Right forelimb (tissue), 1 donor: Measurements from ENCODE around the gene ABLIM3.

Experiments
- DNase-seq: peaks from one replicate; pipeline ENCODE4 v3.0.0-alpha.2; 2018

ABLIM3 gene

DNA sequence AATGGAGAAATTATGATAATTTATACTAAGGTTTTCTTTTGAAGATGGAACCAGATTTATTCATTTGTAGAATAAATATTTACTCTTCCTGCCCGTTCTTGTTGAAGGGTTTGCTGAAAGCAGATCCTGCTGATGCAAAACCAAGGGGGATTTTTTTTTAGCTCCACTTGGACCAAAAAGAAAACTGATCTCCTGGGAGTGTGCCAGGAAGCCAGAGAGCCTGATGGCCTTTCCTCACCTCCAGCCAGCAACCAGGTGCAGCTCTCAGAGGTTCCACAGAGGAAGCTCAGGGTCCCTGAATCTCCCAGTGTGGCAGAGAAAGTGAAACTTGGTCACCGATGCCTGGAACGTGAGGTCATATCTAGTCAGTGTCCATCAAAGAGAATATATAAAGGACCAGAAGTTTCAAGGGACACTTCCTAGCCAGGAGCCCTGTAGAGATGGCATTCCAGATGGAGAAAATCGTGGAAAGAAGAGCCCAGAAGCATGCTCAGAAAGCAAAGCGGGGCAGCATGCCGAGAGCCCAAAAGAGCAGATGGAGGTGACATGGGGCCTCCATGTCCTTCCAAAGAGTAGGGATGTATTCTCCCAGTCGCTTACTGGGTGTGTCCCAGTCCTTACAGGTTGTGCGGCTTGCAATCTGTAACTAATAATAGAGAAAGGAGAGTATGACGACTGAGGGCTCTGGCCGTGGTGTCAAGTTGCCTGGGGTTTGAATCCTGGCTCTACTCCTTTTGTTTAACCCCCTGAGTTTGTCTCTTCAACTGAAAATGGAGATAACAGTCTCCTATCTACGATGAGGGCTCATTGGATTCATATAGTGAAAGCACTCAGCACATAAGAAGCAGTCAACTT lies 142.6 kb downstream of the ABLIM3 start:
- no peak for DNase-seq

DNA sequence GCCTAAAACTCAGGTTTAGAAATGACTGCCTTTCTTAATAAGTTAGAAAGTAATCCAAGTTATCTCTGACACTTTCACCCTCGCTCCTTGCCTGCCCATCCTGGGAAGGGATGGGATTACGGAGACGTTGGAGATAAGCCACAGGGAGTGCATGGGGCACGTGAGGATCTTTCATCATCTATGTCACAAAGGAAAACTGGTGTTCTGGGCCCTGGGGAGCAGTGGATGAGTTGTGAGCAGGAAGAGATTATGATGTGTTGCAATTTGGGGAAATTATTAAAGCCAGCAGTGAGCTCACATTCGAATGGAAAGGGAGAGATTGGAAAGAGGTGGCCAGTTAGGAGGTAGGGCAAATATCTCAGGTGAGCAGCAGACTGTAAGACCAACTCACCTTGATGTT lies 143.2 kb downstream of the ABLIM3 start:
- no peak for DNase-seq

DNA sequence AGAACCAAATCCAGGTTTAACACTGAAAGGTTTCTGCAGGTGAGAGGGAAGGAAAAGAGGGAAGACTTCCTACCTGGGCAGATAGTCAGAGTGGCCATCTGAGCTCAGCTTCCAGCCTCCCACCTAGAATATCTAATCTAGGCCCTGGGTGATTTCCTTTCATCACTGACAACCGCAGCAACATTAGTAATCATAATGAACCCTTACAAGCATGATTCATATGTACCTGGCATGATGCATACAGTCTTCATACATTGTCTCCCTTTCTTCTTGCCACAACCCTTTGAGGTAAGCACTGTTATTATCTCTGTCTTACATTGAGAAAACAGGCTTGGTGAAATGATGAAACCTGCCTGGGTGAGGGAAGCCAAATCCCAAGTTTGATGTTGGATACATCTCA lies 143.9 kb downstream of the ABLIM3 start:
- no peak for DNase-seq

DNA sequence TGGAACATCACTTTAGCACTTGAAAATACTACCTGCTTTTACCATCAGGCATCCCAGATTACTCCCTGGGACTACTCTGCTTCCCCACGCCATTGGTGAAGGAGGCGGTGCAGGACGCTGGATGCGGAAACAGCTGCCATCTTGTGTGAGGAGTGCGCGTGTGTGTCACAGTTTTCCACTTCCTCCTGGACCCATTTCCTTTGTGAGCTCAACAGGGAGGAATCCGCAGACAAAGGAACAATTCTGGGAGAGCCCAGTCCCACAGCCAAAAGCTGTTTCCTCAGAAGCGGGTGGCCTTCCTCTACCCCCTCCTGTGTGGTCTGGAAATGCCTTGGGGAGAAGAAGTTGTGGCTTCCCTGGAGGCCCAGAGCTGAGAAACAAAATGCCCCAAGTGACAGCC lies 147.1 kb downstream of the ABLIM3 start:
- DNase-seq, result no peak

DNA sequence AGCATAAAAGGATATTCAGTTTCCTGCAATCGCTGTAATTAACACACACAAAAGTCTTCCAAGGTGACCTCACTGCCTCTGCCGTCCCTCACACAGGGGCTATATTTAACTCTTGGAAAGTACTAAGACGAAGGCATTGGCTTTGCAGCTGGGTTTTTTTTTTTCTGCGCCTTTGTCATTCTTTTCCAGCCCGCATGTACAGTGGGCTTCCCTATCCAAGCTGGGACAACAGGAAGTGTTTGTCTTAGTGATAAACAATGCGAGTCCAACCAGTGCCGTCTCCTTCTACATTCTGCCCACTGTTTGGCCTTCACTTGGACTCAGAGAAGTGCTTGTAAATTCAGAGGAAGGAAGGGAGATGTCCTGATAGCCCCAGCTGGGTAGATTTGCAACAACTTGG lies 148.0 kb downstream of the ABLIM3 start:
- DNase-seq, result no peak

DNA sequence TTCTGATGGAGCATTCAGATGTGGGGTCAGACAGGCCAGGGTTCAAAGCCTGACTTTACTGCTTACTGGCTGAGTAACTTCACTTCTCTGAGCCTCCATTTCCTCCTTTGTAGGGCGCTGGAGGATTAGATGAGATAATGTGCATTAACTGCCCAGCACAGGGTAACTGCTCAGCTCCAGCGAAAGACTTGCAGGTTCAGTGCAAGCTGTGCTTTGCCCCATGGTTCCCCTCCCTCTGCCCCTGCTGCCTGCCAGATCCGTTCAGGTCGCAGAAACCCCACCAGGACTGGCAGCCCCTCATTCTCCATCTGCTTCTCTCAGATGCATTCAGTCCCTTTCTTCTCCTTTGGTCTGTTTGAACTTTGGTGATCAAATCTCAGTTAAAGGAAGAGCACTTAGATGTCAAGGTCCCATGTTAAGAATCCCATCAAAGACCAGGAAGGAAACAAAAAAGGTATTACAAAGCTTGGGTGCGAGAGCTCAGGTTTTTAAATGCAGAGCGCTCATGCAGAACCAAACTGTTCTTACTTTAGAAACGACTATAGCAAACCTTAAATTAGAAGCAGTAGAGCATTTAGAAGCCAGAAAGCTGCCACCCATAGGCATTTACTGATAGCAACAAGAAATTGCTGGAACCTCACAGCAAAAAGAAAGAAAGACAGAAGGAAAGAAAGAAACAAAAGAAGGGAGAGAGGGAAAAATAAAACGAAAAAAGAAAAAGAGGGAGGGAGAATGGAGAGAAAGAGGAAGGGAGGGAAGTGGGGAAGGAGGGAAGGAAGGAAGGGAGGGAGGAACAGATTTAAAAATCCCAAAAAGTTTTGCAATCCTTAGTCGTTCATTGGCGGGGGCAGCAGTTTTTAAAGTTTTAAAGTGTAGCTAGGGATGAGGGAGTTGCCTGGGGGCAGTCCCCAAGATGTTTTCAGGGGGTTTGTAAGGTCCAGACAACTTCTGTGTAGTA lies 153.9 kb downstream of the ABLIM3 start:
- no peak for DNase-seq

DNA sequence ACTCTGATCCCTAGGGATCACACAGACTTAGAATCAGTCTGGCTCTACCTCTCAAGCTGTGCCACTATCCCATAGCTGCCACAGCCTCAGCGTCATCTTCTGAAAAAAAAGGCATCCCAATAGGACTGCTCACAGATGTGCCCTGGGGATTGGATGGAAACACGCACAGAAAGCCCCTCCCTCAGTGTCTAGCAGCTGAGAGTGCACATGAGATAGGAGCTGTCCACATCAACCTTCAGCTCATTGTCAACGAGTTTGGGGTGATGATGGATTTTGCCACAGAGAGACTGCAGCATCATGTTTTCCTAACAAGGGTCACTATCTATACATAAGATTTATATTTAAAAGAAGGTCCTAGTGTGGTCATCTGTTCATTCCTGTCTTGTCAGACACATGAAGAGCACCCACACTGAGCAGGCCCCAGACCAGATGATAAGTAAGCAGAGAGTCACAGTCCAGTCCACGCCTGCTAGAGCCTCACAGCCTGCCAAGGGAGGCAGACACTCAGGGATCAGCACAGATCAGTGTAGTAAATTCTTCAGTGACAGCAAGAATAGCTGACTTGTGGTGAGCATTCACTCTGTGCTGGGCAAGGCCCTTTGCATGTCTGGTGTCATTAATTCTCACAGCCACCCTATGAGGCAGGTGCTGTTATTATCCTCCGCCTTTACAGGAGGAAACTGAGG lies 156.2 kb downstream of the ABLIM3 start:
- DNase-seq, result no peak

DNA sequence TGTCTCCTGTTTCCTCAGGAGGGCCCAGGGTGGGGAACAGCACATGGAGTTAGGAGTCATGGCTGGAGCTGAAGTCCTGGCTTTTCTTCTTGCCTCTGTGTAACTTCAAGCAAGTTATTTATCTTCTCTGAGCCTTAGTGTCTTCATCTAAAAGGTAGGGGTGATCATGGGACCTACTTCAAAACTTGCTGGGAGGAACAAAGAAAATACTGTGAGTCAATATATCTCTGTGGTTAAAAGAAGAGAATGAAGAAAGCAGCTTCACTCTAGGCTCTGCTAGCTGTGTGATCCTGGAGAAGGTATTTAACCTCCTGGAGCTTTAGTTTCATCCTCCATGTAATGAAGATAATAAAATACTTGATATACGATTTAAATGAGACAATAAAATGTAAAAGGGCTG lies 156.9 kb downstream of the ABLIM3 start:
- no peak for DNase-seq

DNA sequence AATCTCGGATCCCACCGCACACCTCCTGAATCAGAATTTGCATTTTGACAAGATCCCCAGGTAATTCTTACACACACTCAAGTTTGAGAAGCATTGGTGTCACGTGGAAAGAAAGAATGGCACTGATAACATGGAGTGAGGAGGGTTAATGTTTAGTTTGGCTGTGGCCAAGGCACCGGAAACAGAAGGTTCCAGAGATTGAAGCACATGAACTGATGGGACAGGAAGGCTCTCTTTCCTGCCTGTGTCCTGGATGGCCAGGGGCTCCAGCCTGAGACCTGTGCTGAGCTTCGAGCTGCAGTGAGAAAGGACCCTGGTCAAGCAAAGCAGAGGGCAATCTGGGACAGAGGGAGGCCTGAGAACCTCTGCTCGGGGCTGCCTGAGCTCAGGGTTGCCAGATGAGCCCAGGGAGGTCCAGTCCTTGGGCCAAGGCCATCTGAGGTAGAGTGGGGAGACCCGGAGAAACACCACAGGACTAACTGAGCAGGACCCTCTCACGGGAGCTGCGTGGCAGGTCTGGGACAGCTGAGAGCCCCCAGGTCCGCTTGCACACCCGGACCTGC lies 157.6 kb downstream of the ABLIM3 start:
- DNase-seq, result no peak

DNA sequence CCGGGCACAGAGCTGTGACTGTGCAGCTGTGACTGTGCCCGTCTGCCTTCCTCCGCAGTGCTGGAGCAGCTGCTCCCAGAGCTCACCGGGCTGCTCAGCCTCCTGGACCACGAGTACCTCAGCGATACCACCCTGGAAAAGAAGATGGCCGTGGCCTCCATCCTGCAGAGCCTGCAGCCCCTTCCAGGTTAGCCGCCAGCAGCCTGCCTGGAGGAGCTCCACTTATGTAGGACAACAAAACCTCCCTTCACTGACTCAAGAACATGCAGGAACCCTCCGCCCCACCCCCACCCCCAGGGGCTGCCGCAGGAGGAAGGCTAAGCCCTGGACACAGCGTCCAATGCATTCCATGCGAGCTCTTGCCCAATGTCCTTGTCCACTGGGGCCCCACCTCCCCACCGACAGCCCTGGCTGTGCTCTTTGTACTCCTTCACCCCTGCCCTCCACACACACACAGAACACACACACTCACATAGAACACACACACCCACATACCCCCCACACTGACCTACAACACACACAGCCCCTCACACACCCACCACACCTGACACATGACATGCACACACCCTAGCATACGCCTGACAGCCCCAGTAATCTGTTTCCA lies 158.3 kb downstream of the ABLIM3 start:
- no peak for DNase-seq

DNA sequence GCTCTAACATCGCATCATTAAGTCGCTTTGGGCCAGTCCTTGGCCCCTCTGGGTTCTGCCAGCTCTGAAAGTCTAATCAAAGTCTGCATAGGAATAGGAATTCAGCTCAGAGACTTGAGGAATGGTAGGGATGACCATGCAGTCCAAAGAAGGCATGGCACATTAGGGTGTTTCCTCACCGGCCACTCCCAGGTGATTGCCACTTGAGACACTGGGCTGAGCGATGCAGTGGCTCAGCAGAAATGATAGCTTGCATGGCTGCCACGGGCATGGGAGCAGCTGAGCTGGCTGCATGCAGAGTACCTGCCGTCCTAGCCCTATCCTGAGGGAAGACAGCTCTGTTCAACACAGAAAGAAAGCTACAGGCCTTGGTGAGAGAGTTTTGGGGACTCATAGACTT lies 159.1 kb downstream of the ABLIM3 start:
- DNase-seq, result no peak

DNA sequence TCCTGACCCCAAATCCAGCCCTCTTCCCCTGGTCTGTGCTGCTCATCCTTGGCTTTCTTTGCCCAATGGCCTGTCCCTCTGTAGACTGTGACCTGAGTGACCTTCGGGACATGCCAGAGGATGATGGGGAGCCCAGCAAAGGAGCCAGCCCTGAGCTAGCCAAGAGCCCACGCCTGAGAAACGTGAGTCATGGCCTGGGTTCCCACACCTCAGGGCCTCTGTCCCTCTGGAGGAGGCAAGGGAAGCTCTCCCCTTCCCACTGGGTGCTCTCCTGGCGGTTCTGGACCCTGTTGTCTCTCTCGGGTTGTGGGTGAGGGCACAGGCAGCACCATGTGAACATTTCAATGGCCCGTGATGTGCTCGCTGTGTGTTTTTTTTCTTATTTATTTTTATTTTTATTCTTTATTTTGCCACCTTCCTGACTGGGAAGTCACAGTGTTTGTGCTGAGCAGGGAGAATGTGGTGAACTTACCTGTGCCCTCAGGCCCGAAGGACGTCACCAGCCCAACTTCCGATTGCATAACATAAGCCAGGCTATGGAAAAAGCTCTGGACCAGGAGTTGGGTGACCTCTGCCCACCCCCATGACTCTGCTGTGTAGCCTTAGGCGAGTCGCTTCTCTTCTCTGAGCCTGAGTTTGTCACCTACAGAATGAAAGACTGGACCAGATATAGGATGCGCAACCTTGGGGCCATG lies 159.9 kb downstream of the ABLIM3 start:
- no peak for DNase-seq

DNA sequence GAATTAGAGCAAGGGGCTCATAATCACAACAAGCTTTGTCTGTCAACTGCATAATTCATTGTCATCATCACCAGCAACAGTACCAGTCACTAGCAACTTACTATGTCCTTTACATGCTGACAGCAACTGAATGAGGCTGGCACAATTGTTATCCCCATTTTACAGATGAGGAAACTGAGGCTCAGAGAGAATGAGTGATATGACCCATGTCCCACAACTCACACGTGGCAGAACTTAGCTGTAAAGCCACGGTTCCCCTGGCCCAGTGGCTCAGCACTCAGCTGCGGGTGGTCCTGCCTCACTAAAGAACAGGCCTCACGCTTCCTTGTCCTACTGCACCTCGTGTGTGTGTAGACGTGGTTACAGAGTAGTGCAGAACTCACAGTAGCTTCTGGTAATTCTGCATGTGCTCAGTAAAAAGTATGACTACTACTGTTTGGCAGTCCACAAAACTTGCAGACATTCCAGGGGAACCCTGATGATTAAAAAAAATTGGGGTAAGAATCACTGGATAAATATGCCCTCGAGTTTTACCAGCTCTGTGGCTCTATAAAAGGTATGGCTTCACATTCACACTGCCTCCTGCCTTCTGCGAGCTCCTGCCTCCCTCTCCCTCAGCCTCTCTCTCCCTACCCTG lies 160.6 kb downstream of the ABLIM3 start:
- DNase-seq, result no peak

DNA sequence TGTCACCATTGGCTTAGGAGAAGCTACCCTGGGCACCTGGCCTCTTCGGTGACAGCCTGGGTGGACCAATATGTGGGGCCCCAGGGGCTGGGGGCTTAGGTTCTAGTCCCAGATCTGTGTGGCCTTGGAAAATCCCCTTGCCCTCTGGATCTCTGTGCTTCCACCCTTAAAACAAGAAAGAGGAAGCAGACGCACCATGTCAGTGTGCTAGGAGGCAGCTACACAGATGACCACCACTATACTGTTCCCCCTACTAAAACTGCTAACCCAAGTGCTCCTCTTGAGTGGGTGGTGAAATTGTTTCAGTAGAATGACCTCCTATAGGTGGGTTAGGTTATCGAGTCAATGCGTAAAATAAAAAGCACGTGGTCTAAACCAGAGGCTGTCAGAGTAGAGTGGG lies 161.3 kb downstream of the ABLIM3 start:
- no peak for DNase-seq

DNA sequence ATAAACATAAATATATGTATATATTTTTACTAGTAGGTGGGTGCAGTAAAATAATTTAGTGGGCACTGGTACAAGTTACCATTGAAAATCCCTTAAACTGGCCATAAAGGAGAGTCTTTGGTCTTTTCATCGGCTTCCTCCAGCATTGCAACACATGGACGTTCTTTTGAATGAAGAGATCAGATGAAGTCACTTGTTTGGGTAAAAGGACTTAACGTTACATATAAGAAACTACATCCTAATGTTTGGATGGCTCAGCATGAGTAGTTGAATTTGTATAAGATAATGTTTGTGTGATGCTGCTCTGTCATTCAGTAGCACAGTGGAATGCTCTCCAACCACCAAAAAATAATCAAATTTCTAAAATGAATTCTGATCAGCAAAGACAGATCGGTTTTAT lies 161.9 kb downstream of the ABLIM3 start:
- no peak for DNase-seq

DNA sequence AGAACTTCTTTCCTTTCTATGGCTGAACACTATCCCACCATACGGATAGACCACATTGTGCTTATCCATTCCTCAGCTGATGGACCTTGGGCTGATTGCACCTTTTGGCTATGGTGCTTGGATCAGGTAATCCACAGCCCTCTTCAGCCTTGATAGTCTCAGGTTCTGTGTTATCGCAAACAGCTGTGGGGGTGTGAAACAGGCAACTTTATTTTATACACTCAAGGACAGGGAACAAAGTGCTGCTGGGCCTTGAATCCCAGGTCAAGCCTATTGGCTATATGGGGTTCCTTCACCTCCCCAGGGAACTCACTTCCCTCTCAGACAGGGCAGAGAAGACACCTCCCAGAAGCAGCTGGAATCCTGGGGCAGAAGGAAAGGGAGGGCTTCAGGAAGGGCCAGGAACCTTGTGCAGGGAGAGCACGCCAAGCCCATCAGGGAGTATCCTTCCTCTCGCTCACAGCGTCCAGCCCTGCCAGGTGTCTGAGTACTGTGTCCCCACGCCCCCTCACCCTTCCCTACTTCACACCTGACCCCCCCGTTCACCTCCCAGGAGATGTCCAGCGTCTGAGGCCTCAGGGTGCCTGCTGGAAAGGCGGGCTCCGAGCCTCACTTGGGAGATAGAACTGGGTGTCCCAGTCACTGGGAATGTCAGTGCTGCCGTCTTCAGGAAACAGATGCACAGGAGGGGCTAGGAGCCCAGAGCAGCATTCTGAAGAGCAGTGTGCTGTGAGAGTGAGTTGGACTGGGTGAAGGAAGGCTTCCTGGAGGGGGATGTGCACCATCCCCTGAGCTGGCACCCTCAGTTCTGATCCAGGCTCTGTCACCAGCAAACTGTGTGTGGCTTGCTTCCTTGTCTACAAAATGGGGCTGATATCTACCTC lies 163.1 kb downstream of the ABLIM3 start:
- no peak for DNase-seq

DNA sequence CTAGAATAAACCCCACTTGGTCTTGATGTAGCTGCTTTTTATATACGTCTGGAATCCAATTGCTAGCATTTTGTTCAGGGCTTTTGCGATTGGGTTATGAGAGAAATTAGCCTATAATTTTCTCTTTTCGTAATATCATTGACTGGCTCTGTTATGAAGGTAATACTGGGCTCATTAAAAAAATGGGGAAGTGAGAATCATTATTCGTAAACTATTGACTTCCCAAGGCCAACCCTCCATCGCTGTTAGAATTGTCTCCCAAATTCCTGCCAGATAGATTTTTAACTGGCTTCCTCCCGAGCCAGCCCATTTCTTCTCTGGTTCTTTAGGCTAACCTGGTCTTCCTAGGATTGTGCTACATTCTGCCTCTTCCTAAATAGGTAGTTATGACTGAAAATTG lies 168.1 kb downstream of the ABLIM3 start:
- no peak for DNase-seq
